HG02623 (cell line): ENCODE measurements around the gene ITPR1.

Experiments used
- ATAC-seq: cut with Tn5 transposase; IDR thresholded peaks from one replicate; pipeline ENCODE4 v1.9.1; 2021; ENCODE audit warnings: moderate library complexity; ENCODE audit not compliant: unreplicated experiment

Gene ITPR1

DNA sequence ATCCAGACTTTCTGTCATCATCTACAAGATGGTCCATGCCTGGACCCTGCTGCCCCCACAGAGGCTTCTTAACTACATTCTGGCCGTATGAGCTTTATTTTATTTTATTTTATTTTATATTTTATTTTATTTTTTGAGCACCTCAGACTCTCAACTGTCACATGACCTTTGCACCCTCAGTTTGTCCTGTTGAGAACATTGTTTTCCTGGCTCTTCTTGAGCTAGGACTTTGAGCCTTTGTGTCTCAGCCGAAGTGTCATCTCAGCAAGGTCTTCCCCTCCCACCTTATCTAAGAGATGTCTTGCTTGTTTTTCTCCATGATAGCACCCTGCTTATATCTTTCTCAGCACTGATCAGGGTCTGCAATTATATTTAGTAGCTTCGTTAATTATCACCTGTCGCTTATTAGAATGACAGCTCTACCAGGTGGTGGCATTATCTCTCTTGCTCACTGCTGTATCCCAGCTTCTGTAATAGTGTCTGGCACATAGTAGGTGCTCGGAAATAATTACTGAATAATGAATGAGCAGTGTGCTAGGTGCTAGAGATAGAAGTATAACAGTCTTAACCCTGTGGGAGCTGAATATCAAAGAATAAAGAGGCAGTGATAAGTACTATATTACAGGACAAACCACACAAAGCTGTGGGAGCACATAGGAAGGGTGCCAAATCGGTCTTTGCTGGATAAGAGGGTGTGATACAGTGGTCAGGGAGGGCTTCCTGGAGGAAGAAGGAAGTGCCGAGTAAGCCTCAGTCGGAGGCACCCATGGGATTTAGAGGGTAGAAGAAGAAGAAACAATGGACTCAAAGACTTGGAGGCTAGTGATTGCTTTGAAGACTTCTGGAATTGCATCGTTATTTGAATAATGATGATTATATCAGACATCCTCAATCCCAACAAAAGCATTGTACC is 136.2 kb downstream of the ITPR1 start:
- ATAC-seq, result no peak

GRCh38 chr3:4633078-4634004 is 140.2 kb downstream of the ITPR1 start:
- ATAC-seq, result peak; percentile 48

DNA sequence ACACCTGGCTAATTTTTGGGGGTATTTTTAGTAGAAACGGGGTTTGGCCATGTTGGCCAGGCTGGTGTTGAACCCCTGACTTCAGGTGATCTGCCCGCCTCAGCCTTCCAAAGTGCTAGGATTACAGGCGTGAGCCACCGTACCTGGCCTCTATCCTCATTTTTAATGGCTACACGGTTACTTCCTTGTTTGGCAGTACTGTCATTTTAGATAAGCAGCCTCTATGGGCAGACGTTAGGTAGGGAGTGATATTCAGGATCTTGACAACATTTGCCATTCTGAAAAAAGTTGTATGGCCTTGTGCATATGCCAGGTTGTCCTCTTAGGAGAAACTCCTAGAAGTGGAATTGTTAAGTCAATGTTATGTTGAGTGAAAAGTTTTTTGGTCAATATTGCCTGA is 141.7 kb downstream of the ITPR1 start:
- no peak for ATAC-seq

DNA sequence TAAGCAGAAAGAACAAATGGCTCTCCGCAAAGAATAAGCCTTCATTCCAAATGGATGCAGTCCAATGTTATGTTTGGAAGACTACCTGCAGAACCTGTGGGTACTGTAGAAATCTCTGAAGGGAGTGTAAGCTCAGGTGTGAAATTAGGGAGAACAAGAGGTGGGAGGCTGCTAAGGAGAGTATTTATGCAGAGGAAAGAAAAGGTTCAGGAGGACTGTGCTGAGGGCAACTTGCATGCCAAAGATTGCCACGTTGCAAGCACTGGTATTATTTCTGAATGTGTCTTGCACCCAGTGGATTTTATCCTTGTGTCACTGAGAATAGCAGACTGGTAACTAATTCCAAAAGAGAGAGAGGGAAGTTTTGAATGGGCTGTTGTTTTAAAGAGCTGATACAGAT is 144.1 kb downstream of the ITPR1 start:
- ATAC-seq, result no peak

- no peak for ATAC-seq
Measured at GRCh38 chr3:4641863-4642563, 148.9 kb downstream of the ITPR1 start.

DNA sequence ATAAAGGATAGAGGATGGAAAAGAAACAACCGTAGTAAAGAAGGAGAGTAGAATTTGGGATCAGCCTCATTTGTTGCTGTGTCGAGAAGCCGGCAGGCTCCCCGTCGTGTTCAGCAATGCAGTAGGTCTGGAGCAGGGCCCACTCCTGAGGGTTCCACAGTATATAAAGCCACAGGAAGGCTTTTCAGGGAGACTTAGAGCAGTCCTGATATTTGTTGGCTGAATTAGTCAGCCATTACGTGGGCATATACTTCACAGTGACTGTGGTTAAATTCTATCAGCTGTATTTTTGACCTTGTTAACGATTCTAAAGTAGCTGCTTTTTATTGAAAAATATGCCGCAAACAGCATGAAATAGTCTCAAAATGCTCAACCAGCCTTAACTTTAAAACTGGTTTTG is 149.5 kb downstream of the ITPR1 start:
- ATAC-seq, result no peak

- no peak for ATAC-seq
Measured at GRCh38 chr3:4643904-4644547, 150.9 kb downstream of the ITPR1 start.

GRCh38 chr3:4644951-4645350 is 151.8 kb downstream of the ITPR1 start:
- ATAC-seq, result no peak

GRCh38 chr3:4645468-4645867 is 152.3 kb downstream of the ITPR1 start:
- no peak for ATAC-seq

GRCh38 chr3:4647411-4647810 is 154.3 kb downstream of the ITPR1 start:
- ATAC-seq, result no peak

DNA sequence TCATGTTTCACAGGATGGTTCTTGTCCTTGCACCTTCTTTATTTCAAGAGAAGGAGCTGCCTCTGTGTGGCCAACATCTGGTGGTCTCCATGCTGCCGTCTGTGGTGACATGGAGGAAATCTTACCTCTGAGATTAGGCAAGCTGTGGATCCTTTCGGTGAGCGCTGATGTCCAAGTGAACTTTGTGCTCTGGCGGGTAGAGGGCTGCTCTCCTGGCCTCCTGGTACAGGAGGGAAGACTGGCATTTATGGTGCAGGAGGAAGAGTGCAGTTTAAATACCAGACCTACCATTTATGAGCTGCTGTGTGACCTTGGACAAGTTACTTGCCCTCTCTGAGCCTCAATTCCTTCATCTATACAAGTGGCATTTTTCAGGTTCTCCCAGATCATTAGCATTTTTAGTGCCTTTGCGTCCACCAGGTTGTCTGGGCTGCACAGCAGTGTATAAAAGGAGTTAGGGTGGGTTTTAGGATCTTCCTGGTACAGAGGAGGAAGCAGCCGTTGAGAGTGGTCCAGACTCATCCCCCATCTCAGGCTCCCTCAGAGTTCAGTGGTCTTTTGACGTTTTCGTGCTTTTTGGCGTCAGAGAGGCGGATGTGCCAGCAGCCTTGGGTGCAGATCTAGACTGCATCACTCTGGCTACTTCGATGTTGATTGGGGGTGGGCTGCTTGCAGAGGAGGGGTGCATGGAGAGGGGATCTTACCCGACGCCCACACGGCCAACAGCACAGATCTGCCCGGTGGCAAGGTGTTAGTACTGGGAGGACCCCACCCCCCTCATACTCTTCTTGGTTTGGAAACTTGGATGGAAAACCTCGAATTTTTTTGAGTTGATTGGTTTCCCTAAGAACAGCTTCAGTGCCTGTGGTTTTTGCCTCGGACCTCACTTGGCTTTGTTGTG is 162.2 kb downstream of the ITPR1 start:
- ATAC-seq, result no peak

GRCh38 chr3:4656059-4656458 is 162.9 kb downstream of the ITPR1 start:
- no peak for ATAC-seq

DNA sequence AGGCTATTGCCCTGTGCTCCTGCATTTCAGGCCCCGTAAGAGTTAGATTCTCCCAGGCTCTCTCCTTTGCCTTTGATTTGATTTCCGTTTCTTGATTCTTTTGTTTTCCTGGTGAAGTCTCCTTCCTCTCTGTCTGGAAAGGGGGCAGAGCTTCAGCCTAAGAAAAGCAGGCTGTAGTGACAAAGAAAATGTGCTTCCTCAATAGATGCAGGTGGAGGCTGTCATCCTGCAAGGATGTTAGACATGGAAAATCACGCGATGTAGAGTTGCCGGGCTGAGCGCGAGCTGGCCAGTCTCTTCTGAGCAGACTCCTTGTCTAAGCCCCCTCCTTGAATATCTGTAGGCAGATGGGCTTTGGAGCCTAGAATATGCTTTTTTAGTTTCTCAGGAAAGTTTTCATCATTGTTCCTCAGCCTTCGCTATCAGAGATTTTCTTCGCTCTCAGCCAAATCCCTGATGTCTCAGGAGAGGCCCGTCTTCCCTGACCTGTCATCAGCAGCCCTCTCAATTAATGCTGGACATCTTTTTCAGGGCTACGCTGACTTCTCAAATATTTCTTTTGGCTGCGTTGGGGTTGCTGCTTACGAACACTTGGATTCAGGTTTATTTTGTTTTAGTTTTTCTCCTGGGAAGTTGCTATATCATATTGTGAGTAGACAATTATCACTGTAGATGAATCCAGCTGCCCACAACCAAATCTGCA is 163.6 kb downstream of the ITPR1 start:
- ATAC-seq, result no peak

DNA sequence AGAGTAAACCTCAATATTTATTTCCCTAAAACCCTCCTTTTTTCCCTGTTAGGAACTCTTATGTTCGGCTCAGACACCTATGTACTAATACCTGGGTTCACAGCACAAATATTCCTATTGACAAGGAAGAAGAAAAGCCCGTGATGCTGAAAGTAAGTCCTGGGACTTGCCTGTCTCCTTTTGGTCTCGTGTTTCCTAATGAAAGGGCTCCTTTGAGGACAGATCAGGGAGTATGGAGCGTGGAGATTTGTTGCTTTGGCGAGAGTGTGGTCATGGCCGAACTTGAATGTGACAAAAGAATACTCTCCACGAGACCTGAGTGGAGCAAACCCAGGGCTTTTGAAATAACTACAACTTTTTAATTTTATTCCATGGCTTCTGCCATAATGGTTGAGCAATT is 167.8 kb downstream of the ITPR1 start:
- no peak for ATAC-seq

GRCh38 chr3:4664412-4664811 is 171.3 kb downstream of the ITPR1 start:
- ATAC-seq, result no peak

- no peak for ATAC-seq
Measured at GRCh38 chr3:4665197-4665596, 172.0 kb downstream of the ITPR1 start.

- no peak for ATAC-seq
Measured at GRCh38 chr3:4666071-4666470, 172.9 kb downstream of the ITPR1 start.

DNA sequence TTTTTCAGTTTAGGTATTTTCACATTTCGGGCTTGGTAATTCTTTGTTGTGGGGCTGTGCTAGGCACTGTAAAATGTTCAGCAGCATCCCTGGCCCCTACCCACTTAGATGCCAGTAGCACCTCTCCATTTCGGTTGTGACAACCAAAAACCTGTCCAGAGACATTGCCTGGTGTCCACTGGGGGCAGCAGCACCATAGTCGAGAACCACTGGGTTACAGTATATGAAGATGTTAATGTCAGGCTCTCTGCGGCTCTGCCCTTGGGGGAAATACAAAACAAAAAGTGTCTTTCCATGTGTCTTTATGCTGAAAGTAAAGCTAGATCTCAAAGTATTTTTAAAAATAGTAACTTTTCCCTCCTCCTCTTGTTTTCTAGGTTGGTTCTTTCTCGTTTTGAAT is 177.2 kb downstream of the ITPR1 start:
- no peak for ATAC-seq

- ATAC-seq, result no peak
Measured at GRCh38 chr3:4672725-4673275, 179.7 kb downstream of the ITPR1 start.
